Keratinocyte (primary cell): ENCODE data around the gene CHD2.
"Not testable (repeated sequence)": the region's sequence is repeated elsewhere in the genome, so short reads cannot be mapped to it uniquely, and the experiment has no call there.

ENCODE experiments used
- CTCF ChIP-seq, 3 experiments: IDR thresholded peaks in 1 of 3; conservative IDR thresholded peaks in 1 of 3; optimal IDR thresholded peaks in 1 of 3; 2 replicates in 2 of 3; 3 replicates in 1 of 3; pipeline versions ENCODE3 to v1.5.1; 2011; ENCODE audit warnings: low read length in 3 of 3, mild to moderate bottlenecking in 3 of 3, moderate library complexity in 2 of 3, control low read depth in 1 of 3, inconsistent platforms in 1 of 3; ENCODE audit not compliant: insufficient read depth in 2 of 3; ENCODE audit errors: extremely low read depth in 1 of 3
- EZH2 ChIP-seq: IDR thresholded peaks from one replicate; pipeline ENCODE4 v1.6.1; 2012; ENCODE audit warnings: inconsistent platforms, mild to moderate bottlenecking, low read length, moderate library complexity

GRCh38 chr15:92918881-92919280 lies 18.8 kb downstream of the CHD2 start:
- not testable (repeated sequence) for TF ChIP-seq CTCF (optimal IDR thresholded peaks at IDR 0.05 in 1 of 3, IDR thresholded peaks at IDR 0.05 in 1 of 3, conservative IDR thresholded peaks at IDR 0.05 in 1 of 3; ENCODE audit: extremely low read depth in 1 of 3, insufficient read depth in 2 of 3, low read length in 3 of 3); EZH2
